Epidermal melanocyte (primary cell): ENCODE data around the gene WDFY2.

Source experiments
- DNase-seq: peaks from one replicate; pipeline ENCODE4 v3.0.0; 2011; ENCODE audit warnings: low spot score; ENCODE audit not compliant: insufficient read length

WDFY2 gene

DNA sequence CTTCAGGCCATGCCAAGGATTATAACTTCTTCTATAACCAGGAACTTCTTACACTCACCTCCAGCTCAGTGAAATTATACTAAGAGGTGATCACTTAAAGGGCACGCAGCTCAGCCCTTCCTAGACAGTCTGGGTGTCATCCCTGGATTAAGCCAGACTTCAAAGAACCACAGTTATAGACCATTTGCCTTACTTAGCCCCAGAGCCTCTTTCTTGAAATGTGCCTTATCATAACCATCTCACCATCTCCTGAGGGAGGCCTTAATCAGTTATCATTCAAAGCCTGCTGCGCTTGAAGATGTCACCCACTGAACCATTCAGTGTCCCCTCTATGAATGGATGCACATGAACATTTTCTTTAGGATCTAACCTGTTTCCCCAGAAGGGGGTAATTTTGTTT is 229.8 kb downstream of the WDFY2 start:
- no peak for DNase-seq

DNA sequence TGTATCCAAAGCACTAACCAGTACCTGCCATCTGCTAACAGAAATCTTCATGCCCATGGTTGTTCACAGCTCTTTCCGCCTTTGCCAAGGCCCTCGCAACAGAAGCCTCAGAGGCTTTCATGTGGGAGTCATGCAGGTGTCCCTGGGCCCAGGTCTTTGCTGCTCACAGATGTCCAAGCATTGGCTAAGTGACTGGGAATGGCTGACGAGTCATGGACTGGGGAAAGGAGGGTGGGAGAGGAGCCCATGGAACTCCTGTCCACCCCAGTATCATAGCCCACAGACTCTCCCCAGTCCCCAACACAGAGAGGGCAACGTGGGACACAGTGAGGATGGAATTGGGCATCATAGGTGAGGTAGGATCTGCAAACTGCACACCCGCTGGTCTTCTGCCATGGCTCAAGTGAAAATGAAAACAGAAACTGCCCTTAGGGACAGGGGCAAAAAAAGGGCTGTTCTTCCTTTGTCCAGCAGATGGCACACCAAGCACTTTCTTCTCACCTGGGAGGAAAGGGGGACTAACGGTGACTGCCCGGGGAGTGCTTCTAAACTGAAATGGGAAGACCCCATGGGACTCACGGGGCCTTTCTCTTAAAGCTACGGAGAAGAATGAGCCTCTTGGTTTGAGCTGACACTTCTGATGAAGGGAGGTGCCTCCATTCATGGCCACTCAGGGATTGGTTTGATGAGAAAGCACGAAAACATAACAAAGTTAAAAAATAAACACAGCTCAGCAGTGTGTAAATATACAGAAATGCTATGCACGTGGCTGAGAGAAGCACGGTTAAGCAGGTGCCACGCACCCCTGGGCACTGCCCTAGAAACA is 230.8 kb downstream of the WDFY2 start:
- DNase-seq, result peak; percentile 30

DNA sequence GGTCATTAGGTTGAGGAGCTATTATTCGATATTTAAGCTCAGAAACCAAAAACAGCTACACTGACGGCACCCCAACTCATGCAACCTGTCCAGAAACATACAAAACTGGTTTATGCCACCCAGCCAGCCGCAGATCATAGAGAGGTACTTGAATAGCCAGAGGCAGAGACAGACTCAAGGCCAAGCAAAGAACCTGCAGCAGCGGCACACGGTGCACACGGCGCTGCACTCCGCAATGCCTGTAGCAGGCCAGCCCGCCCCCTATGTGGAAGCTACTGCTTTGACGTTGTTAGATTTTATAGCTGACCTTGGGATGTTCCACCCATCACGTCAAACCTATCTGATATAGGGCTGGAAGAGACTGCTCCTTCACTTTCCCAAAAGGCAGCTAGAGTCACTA is 231.6 kb downstream of the WDFY2 start:
- DNase-seq, result no peak

DNA sequence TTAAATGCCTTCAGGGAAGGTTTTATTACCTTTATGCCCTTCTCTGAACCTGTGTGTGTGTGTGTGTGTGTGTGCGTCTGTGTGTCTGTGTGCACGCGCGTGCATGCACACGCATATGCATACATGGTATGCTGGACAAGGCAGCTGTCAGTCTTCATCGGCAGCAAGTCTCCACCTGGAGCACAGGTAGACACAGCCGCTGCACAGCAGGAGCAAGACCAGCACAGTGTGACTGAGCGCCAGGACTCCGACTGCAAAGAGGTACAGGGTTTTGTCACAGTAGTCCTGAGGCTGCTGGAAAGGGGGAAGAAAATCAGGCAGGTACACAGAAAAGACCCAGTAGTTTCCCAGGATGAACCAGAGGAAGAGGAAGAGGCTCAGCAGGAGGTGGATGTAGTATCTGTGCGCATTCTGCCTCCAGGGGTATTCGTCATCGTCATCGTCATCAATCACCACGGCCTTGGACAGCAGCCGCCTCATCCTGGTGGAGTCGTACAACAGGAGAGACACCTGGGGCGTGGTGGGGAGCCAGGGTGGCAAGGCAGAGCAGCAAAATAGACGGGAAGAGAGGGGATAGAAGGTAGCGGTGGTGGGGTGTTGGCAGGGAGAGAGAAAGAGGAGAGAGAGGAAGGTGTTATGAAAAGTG is 232.5 kb downstream of the WDFY2 start:
- no peak for DNase-seq
